CD14-positive monocyte (primary cell): ENCODE data around the gene PMEL. TPM values are rescaled to one million over a fixed set of nuclear protein-coding genes. Genes with fewer than 3 reads are reported as not detected.

Experiments used
- DNase-seq, 3 donors: peaks; one replicate each; pipeline ENCODE4 v3.0.0-alpha.2; 2011 to 2022
- H2AFZ ChIP-seq: 2 replicates; pipeline ENCODE4 v1.6.0; 2012; ENCODE audit warnings: mild to moderate bottlenecking, low read depth, low read length, inconsistent platforms; ENCODE audit not compliant: insufficient read depth, poor library complexity, severe bottlenecking
- H3K27ac ChIP-seq, 2 donors: 1 replicate in 1 of 2; 2 replicates in 1 of 2; pipeline ENCODE4 v1.5.1; 2012 to 2013; ENCODE audit warnings: low read length in 2 of 2, control low read depth in 1 of 2, inconsistent platforms in 1 of 2, low read depth in 1 of 2, mild to moderate bottlenecking in 1 of 2
- H3K27me3 ChIP-seq, 2 donors: one replicate each; pipeline versions ENCODE4 v1.6.0 to v1.6.1; 2011 to 2013; ENCODE audit warnings: low read length in 2 of 2; ENCODE audit not compliant: control insufficient read depth in 2 of 2, insufficient read depth in 2 of 2
- H3K36me3 ChIP-seq, 2 donors: replicated peaks in 1 of 2; 1 replicate in 1 of 2; 2 replicates in 1 of 2; pipeline versions ENCODE4 v1.5.1 to v1.6.1; 2012 to 2013; ENCODE audit warnings: low read length in 2 of 2, control low read depth in 1 of 2, inconsistent platforms in 1 of 2, mild to moderate bottlenecking in 1 of 2; ENCODE audit not compliant: insufficient read depth in 2 of 2, control insufficient read depth in 1 of 2
- H3K4me1 ChIP-seq, 2 donors: 1 replicate in 1 of 2; 2 replicates in 1 of 2; pipeline versions ENCODE4 v1.5.1 to v1.6.1; 2012 to 2013; ENCODE audit warnings: low read length in 2 of 2, control low read depth in 1 of 2, inconsistent platforms in 1 of 2, mild to moderate bottlenecking in 1 of 2, moderate library complexity in 1 of 2; ENCODE audit not compliant: insufficient read depth in 2 of 2, control insufficient read depth in 1 of 2
- H3K4me2 ChIP-seq: replicated peaks from 2 replicates; pipeline ENCODE3; 2012; ENCODE audit warnings: low read length, moderate library complexity, mild to moderate bottlenecking; ENCODE audit not compliant: poor library complexity, severe bottlenecking; ENCODE audit errors: extremely low read depth
- H3K4me3 ChIP-seq, 3 experiments: fragments of 200-600 bp in 1 of 3; sonication (generic) in 1 of 3; replicated peaks in 1 of 3; 1 replicate in 2 of 3; 2 replicates in 1 of 3; pipeline ENCODE4 v1.5.1; 2011 to 2013; ENCODE audit warnings: low read length in 3 of 3, mild to moderate bottlenecking in 3 of 3, control low read depth in 2 of 3, low read depth in 2 of 3, inconsistent platforms in 1 of 3, moderate library complexity in 1 of 3
- H3K79me2 ChIP-seq: 2 replicates; pipeline ENCODE4 v1.6.0; 2012; ENCODE audit warnings: mild to moderate bottlenecking, control low read depth, inconsistent platforms, low read length, moderate library complexity; ENCODE audit not compliant: insufficient read depth
- H3K9ac ChIP-seq: 2 replicates; pipeline ENCODE4 v1.6.0; 2017; ENCODE audit warnings: low read length, mild to moderate bottlenecking; ENCODE audit not compliant: insufficient read depth, poor library complexity, severe bottlenecking
- H3K9me3 ChIP-seq, 2 donors: replicated peaks in 1 of 2; 1 replicate in 1 of 2; 2 replicates in 1 of 2; pipeline versions ENCODE4 v1.5.1 to v1.6.1; 2012 to 2013; ENCODE audit warnings: low read length in 2 of 2, control low read depth in 1 of 2; ENCODE audit not compliant: control insufficient read depth in 1 of 2, insufficient read depth in 1 of 2
- H4K20me1 ChIP-seq: 2 replicates; pipeline ENCODE4 v1.6.0; 2012; ENCODE audit warnings: mild to moderate bottlenecking, low read length, control low read depth, moderate library complexity; ENCODE audit not compliant: insufficient read depth
- H3K27ac Mint-ChIP-seq, 7 donors: one replicate each; pipeline ENCODE4 v1.8.0; 2020; ENCODE audit warnings: mild to moderate bottlenecking in 7 of 7, mixed read lengths in 7 of 7, moderate library complexity in 6 of 7, inconsistent platforms in 2 of 7
- H3K27me3 Mint-ChIP-seq, 3 donors: one replicate each; pipeline ENCODE4 v1.8.0; 2021 to 2022; ENCODE audit warnings: low read depth in 3 of 3, mild to moderate bottlenecking in 3 of 3, mixed read lengths in 3 of 3, moderate library complexity in 3 of 3, inconsistent platforms in 1 of 3
- H3K36me3 Mint-ChIP-seq, 2 donors: one replicate each; pipeline ENCODE4 v1.8.0; 2020; ENCODE audit warnings: mixed read lengths in 2 of 2, inconsistent platforms in 1 of 2, mild to moderate bottlenecking in 1 of 2
- H3K4me1 Mint-ChIP-seq: one replicate; pipeline ENCODE4 v1.8.0; 2020; ENCODE audit warnings: mild to moderate bottlenecking, mixed read lengths
- H3K4me3 Mint-ChIP-seq, 2 donors: one replicate each; pipeline ENCODE4 v1.8.0; 2020; ENCODE audit warnings: mild to moderate bottlenecking in 2 of 2, mixed read lengths in 2 of 2, moderate library complexity in 1 of 2
- H3K9me3 Mint-ChIP-seq, 7 donors: one replicate each; pipeline ENCODE4 v1.8.0; 2020 to 2022; ENCODE audit warnings: mixed read lengths in 7 of 7, mild to moderate bottlenecking in 6 of 7, moderate library complexity in 6 of 7, inconsistent platforms in 2 of 7
- WGBS: methylation state at CpG from one replicate; pipeline ENCODE4 v1.1.5; 2013; ENCODE audit warnings: missing lambda C conversion rate; ENCODE audit not compliant: insufficient coverage; 5-methylcytosine and 5-hydroxymethylcytosine counted together
- intact Hi-C, 2 donors: fragments of 100-400 bp; cut with micrococcal nuclease; formaldehyde crosslinking; loops; one replicate each; pipeline versions ENCODE4 v1.15.0 to v1.15.1; 2023
- polyA plus RNA-seq, 3 donors: library from polyadenylated mRNA; depleted of rRNA in 1 of 3; unstranded in 2 of 3; stranded (reverse) in 1 of 3; fragments of 300-500 nt in 2 of 3; fragments of >200 nt in 1 of 3; fragmentation: Illumina TruSeq in 2 of 3; gene quantifications; 1 replicate in 2 of 3; 2 replicates in 1 of 3; pipeline ENCODE4 v1.2.3, GENCODE V29; 2012 to 2021
- TF ChIP-seq, protein P1 (sequence below): fragments of 200-600 bp; IDR thresholded peaks from one replicate; pipeline ENCODE4 v1.8.0; 2022; ENCODE audit warnings: antibody characterized with exemption, mild to moderate bottlenecking

The PMEL gene
- polyA plus RNA-seq, 3 donors, result 0.37 to 0.54 (median 0.40) TPM

GRCh38 chr12:56010111-56010570, 44.3 kb upstream of the PMEL start:
- no peak overlapping the region for H2AFZ ChIP-seq
- peaks cover 19% of the 10 kb centered on the region for H3K4me1 Mint-ChIP-seq

DNA sequence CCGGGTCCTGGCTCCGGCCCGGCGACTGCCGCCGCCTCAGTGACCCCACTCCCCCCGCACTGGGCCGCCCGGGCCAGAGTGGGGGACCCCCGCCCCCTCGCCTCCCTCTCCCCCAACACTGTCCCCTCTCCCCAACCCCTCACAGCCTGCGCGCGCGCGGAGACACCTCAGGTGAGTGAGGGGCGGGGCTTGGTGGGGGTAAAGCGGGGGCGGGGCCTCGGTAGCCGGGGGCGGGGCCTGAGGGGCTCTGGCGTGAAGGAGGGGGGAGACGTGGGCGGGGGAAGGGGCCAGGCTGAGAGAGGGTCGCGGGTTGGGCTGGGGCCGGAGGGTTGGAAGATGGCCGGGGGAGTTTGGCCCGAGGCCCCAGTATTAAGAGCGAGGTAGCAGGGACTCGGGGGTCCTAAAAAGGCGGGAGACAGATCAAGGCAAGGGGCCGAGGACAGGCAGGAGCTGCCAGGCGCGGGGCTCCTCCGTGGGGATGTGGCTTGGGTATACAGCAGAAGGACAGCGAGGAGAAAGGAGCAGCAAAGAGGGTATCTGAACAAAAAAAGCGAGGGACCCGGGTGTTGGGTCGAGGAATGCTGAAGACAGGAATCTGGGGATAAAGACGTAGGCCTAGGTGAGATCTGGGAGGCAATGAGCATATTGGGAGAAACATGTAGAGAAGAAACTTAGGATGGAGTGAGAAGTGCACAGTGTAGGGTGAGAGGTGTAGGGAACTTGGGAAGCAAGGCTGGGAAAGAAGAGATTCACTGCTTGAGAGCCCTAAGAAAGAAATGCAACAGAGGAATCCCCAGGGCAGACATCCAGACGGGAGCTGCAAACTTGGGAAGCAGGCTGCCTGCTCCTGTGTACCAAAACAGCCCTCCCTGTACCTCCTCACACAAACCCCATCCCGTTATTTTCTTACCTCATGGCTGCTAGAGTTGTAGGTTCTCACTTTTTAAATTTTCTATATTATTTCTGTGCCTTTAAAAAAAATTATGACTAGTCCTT, 42.0 kb upstream of the PMEL start:
- peaks cover 29% of the 10 kb centered on the region for H3K4me1 Mint-ChIP-seq
- Histone ChIP-seq H3K27ac (peak overlapping the region in 1 of 2 donors; percentile 72), H3K4me3 (peak overlapping the region; percentile 40 to 80 (median 80)), H3K27me3 (no peaks in the 10 kb centered on the region), H3K9me3 (no peaks in the 10 kb centered on the region), H3K36me3 (peaks cover 12 to 14% of the 10 kb centered on the region in 2 donors), H3K9ac (peak overlapping the region; percentile 77), H3K4me2 (peak overlapping the region; percentile 90), H4K20me1 (no peaks in the 10 kb centered on the region), H2AFZ (peak overlapping the region; percentile 94), H3K79me2 (no peaks in the 10 kb centered on the region), H3K4me1 (peaks cover 5 to 12% of the 10 kb centered on the region in 2 donors)
- no peaks in the 10 kb centered on the region for H3K9me3 Mint-ChIP-seq
- whole genome bisulfite sequencing, result 0% methylated on average over 16 of the region's 44 CpGs
- H3K4me3 Mint-ChIP-seq, result peak overlapping the region; percentile 87 to 90
- intact Hi-C loops, result no loop called here
- peak overlapping the region in 6 of 7 donors; percentile 36 to 82 (median 80) for H3K27ac Mint-ChIP-seq
- TF ChIP-seq, protein P1, sequence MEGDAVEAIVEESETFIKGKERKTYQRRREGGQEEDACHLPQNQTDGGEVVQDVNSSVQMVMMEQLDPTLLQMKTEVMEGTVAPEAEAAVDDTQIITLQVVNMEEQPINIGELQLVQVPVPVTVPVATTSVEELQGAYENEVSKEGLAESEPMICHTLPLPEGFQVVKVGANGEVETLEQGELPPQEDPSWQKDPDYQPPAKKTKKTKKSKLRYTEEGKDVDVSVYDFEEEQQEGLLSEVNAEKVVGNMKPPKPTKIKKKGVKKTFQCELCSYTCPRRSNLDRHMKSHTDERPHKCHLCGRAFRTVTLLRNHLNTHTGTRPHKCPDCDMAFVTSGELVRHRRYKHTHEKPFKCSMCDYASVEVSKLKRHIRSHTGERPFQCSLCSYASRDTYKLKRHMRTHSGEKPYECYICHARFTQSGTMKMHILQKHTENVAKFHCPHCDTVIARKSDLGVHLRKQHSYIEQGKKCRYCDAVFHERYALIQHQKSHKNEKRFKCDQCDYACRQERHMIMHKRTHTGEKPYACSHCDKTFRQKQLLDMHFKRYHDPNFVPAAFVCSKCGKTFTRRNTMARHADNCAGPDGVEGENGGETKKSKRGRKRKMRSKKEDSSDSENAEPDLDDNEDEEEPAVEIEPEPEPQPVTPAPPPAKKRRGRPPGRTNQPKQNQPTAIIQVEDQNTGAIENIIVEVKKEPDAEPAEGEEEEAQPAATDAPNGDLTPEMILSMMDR, result no peak
- no peak for DNase-seq
- peaks cover 0 to 1% (median 0%) of the 10 kb centered on the region in 3 donors for H3K27me3 Mint-ChIP-seq
- H3K36me3 Mint-ChIP-seq, result peaks cover 18 to 24% of the 10 kb centered on the region in 2 donors

More at GRCh38 chr12:56010111-56010570, 44.3 kb upstream of the PMEL start:
- 100% methylated on average over 1 of the region's 2 CpGs for WGBS
- H3K9me3 Mint-ChIP-seq, result no peaks in the 10 kb centered on the region
- Histone ChIP-seq H3K27ac (no peak overlapping the region), H3K4me1 (peaks cover 5 to 12% of the 10 kb centered on the region in 2 donors), H3K27me3 (no peaks in the 10 kb centered on the region), H3K9ac (no peak overlapping the region), H3K79me2 (no peaks in the 10 kb centered on the region), H3K36me3 (no peaks in the 10 kb centered on the region), H3K4me3 (no peak overlapping the region), H3K9me3 (no peaks in the 10 kb centered on the region), H4K20me1 (no peaks in the 10 kb centered on the region), H3K4me2 (no peak overlapping the region)
- TF ChIP-seq, protein P1, result no peak
- no peak overlapping the region for H3K27ac Mint-ChIP-seq
- DNase-seq, result no peak
- peaks cover 5 to 11% of the 10 kb centered on the region in 2 donors for H3K36me3 Mint-ChIP-seq
- intact Hi-C loops, result no loop called here
- peaks cover 0 to 1% (median 0%) of the 10 kb centered on the region in 3 donors for H3K27me3 Mint-ChIP-seq
- no peak overlapping the region for H3K4me3 Mint-ChIP-seq
